AG20443 (cell line): ENCODE measurements around the gene NAA50.
A peak's percentile ranks its signal among the peaks of the same experiment; 100 is the strongest.

Source experiments
- DNase-seq: peaks from one replicate; pipeline ENCODE4 v3.0.0; 2012; ENCODE audit warnings: low spot score, mixed read lengths

NAA50 gene

DNA sequence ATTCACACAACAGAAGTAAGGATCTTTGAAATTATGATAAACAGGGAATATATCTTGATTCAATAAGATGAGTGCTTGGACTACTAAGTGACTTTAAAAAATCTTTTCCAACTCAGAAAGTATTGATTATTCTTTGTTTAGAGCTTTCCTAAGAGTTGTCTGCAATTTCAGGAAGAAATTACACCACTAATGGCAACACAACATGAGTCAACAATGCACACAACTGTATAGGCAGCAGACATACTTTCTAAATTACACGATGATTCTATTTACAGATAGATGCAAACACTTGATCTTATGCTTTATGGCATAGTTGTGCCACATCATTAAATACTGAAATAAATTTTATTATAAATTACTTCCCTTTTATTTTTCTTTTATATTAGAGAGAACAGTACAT lies 4.4 kb downstream of the NAA50 start:
- DNase-seq = no peak

DNA sequence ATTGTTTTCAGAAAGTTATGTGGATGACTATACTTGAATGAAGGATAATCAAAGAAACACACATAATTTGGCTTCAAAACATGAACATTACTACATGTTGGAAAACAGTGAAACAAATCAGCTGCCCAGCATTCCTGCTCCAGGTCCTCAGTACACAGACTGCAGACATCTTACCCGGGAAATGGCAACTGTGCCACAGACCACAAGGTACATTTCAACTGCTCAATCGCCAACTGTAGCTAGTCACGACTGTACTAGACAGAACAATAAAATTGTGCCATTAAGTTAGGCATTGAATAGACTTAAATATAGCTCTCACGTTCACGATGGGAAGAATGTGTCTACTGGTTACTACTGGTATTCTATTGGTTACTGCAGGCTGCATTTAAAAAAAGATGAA lies 5.0 kb downstream of the NAA50 start:
- DNase-seq = peak; percentile 12

DNA sequence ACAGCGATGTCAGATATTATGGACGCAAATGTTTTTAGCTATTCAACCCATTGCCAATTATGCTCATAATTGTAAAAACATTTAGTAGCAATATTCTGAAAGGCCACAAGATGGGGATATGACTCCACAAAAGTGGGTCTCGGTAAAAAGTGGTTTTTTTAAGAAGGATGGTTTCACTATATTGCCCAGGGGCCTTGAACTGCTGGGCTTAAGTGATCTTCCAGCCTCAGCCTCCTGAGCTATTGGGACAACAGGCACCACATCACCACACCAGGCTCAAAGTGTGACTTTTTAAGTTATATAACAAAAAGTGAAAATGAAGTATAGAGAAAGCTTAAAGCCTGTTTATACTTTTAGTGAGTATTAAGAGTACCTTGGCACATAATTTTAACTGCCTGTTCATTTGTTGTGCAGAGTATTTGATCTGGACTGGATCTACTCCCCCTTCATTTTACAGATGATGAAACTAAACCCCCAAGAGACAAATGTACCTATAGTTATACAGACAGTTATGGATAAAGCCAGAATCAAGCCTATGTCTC lies 9.4 kb downstream of the NAA50 start:
- peak; percentile 51 for DNase-seq

DNA sequence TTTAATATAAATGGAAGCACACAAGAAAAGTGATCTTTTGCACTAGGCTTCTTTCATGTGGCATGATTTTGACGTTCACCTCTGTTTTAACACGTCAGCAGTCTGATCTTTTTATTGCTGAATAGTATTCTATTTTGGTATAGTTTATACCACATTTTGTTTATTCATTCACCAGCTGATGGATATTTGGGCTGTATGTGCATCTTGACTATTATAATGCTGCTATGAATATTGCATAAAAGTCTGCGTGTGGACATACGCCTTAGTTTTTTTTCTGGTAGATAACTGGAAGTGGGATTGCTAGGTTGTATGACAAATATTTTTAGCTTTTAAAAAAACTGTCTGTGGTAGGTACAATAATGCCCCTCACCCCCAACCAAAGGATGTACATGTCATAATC lies 14.4 kb downstream of the NAA50 start:
- DNase-seq = no peak

DNA sequence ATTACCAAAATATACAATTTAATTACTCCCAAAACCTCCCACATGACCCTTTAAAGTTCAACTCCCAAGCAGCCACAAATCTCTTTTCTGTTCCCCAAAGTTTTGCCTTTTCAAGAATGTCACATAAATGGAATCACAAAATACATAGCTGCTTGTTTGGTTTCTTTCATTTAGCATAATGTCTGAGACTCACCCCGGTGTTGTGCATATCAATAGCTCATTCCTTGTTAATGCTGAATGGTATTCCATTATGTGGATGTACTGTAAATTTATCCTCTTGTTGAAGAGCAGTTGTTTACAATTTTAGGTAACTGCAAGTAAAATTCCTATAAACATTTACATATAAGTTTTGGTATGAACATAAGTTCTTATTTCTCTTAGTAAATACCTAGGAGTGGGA lies 15.5 kb downstream of the NAA50 start:
- no peak for DNase-seq

DNA sequence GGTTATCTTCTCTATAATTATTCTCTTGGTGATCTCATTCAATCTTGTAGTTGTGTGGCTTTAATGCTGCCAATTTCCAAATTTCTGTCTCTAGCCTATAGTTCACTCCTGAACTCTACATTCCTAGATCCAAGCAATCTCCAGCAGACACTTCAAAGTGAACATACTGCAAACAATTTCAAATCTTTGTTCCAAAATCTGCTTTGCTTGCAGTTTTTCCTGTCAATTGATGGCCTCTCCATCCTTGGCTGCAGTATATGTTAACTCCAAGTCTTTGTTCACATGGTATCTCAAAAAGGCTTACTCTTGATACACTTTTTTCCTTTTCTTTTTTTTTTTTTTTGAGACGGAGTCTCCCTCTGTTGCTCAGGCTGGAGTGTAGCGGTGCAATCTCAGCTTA lies 17.4 kb downstream of the NAA50 start:
- DNase-seq = no peak

DNA sequence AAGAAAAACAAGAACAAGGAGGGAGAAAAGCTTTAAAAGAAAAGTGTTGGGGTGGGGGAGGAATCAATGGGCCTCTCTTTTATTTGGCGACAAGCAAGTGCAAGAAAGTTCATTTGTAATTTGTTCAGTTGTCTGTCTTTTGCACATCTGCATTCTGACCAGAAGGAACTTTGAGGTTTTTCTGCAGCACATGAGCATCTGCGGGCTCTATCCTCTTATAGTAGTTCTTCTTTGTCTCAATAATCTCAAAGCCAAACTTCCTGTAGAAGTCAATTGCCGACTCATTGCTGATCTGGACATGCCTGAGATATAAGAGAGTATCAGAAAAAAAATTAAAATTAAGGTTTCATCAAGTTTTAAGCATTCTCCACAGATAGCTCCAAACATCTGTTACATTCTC lies 24.4 kb downstream of the NAA50 start:
- DNase-seq = no peak

DNA sequence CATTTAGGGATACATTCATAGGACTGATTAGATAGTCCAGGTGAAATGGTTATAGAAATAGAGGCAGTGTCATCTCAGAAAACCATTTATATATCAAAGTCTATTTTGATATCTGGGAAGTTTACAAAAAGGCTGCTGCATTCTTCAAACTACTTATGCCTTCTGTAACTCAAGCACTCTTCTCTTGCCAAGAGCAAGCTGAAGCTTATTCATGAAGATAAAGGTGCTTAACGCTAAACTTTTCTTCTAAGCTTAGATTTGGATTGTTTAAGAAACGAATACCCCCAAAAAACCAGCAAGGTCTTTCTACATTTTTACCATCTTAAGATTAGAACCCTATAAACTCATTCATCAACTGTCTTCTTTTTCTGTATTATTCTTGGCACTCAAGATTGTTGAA lies 26.3 kb downstream of the NAA50 start:
- no peak for DNase-seq

DNA sequence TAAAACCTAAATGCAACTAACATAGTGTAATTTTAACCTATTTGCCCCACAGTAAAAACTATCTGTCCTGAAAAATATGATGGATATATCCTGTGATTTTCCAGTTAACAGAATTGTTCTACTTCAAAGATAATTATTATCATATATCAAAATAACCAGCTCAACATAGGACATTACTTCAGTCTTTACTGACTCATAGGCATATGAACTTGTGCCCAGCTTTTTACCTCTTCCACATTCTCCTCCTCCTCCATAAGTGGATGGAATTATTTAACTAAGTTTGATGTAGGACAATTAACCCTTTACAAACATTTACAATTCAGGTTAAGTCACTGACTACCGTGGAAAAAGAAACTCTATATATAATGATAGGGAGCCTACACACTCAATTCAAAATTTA lies 26.8 kb downstream of the NAA50 start:
- no peak for DNase-seq

DNA sequence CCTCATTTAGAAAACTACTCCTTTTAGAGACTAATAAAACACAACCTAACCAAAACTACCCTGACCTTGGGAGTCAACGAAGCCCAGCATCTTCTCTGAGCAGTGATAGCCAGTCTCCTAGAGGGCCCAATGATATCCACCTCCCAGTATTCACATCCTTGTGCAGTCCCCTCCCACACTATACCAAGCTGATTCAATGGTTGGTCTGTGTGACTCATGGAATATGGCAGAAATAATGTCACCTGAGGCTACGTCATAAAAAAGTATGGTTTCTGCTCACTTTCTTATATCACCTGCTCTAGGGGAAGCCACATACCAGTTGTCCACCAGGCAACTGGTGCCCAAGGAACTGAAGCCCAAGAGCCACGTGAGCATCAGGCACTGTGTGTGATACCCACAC lies 28.2 kb downstream of the NAA50 start:
- no peak for DNase-seq

DNA sequence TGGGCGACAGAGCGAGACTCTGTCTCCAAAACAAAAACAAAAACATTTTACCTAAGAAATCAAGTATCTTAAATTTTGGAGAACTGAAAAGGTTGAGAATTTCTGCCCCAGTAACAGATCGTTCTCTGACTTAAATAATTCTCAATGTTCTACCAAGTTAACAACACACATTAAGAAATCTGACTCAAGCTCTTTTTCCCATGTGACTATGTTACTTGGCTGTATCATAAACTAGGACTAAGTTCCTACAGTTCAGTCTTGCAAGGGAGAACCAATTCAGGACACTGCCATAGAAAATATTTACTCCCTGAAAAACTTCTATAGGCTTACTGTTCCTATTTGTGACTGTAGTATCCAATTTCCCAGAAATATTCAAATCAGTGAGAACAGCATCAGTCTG lies 28.7 kb downstream of the NAA50 start:
- DNase-seq = no peak

DNA sequence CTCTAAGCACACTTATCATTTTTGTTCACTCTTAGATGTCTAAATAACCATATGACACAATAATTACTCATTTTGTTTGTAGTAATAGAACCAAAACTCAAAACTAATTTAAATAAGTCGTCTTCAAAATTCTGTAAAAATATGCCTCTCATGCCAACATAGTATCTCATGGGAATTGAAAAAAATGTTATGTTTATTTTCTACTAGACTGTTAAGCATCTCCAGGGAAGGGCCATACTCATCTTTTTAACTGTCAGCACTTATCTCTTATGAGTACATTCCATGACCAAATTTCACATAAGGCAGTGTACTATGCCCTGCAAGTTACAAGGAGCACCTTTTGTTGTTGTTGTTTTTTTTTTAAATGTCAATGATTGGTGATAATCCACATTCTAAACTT lies 31.3 kb downstream of the NAA50 start:
- DNase-seq = no peak

DNA sequence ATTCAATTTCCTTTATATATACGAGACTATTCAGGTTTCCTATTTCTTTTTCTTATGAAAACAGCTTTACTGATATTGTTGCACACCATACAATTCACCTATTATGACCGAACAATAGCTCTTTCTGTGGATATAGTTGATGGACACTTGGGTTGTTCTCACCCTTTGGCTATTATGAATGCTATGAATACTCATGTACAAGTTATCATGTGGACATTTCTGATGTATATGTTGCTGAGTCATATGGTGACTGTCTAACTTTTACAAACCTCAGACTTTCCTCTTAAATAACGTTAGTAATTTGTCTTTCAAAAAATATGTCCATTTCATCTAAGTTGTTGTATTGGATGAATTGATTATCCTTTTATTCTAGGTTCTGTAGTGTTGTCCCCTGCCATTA lies 33.9 kb downstream of the NAA50 start:
- DNase-seq = no peak

DNA sequence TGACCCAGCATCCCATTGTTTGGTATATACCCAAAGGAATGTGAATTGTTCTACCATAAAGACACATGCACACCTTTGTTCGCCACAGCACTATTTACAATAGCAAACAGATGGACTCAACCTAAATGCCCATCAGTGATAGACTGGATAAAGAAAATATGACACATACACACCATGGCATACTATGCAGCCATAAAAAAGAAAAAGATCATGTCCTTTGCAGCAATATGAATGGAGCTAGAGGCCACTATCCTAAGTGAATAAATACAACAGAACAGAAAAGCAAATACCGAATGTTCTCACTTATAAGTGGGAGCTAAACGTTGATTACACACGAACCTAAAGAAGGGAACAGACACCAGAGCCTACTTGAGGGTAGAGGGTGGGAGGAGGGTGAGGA lies 38.2 kb downstream of the NAA50 start:
- no peak for DNase-seq

DNA sequence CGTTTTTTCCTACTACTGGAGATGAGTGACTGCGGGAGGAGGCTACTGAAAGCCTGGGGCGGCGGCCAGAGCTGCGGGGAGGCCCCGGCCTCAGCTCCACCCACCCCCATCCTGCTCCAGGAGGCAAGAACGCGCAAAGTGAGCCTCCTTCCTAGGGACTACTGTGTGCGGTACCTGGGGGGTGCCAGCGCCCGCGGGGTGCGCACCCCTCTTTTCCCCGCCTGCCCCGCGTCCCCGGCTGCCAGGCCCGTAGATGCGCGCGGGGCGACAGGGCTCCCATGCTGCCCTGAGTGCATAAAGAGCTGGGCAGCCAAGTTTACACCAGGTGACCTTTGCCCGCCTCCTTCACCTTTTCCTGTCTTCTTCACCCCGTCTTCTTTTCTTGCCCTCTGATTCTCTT lies 47.1 kb downstream of the NAA50 start:
- DNase-seq = peak; percentile 59

DNA sequence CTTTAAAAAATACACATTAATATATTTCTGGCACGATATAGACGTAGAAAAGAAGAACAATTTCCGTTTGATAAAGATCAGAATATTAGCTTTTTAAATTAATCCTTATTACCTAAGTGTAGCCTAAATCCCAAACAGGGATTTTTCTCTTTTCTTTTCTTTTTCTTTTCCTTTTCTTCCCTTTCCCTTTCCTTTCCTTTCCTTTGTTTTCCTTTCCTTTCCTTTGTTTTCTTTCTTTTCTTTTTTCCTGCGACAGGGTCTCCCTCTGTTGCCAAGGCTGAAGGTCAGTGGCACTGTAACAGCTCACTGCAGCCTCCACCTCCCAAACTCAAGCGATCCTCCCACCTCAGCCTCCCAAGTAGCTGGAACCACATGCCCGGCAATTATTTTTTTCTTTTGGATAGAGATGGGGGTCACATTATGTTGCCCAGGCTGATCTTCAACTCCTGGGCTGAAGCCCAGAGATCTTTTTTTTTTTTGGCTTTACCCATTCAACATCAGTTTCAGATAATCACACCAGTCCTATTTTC lies 47.8 kb downstream of the NAA50 start:
- DNase-seq = no peak

DNA sequence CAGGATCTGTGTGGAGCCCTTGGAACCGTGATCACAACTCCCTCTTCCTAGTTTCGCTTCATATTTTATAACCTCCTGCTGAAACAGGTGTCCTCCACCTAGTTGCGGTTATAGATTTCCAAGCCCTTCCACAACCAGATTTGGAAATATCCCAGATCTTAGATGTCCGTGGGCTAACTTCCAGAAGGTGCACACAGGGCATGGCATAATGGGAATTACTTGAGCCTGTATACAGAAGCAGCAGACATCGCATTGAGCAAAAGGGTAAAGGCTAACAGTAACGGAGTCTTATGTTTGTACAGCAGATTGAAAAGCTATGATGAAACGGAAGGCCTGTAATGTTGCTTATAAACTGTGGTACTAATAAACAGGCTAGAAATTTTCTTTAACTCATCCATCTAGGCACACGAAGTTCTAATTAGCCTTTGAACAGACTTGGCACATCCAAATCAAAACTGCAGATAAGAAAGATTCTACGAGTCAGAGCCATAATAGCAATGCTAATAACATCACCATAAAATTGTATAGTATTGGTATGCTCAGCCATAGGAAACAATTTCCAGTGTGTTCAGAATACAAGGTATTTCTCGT lies 48.5 kb downstream of the NAA50 start:
- no peak for DNase-seq

DNA sequence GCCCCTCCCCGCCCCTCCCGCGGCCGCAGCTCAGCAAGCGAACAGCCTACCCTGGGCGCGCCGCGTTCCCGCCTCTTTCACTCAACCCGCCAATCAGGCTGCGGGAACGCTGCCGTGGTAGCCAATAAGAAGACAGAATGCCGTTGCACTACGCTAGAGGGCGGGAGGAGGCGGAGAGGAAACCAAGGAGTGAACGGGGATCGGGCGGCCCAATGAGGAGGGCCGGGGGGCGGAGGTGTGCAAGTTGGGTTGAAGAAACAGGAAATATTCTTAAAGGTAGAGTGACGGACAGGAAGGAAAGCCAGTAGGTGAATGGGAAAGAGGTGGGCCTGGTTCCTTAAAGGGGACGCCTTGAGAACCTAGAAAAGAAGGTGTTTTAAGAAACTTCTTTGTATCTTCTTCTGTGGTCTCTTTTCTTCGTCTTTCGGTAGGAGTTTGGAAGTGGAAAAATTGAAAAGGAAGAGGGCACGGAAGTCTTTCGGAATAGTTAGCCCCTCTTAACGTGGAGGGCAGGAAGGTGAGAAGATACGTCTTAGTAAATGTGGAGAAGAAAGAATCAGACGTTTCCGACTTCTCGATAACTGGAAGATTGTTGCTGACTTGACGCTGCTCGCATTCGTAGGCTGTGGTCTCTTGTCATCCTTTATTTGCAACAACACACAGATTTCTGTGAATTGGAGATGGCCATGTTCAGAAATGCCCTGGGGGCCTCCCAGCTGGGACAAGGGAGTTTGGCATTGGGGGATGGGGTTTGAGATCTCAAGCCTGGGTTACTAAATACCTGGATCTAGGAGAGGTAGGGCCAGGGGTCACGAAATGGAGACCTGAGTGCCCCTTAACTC lies 49.2 kb downstream of the NAA50 start:
- DNase-seq = peak; percentile 99

DNA sequence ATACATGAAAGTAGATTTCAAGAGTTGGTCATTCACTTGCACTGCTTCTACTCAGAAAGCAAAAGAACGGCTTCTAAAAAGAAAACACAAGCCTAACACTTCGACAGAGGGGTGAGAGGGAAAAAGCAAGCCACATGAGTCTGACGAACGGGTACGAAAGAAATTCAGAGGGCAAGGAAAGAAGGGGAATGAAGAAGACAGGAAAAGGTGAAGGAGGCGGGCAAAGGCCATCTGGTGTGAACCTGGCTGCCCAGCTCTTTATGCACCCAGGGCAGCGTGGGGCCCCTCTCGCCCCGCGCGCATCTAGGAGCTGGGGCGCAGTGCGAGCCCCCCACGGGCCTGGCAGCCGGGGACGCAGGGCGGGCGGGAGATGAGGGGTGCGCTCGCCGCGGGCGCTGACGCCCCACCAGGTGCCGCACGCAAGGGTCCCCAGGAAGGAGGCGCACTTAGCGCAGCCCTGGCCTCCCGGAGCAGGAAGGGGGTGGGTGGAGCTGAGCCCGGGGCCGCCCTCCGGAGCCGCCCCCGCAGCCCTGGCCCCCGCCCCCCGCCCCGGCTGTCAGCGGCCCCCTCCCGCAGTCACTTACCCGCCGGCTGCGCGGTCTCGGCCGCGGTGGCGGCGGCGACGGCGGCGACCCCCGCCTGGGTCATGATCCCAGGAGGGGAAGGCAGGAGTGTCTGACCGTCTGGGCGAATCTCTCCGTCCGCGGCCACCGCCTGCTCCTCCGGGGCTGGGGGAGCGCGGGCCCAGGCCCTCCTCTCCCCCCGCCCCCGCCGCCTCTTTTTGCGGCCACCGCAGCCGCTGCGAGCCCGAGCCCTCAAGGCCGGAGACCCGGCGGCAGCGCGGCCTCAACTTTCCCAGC lies 50.0 kb downstream of the NAA50 start, which contains the start of gene USF3:
Gene USF3 (minus strand): TSS at position 857 of the 860 bp plus-strand sequence. CDS start 21,764 bp downstream, outside the sequence.
- DNase-seq = peak; percentile 93

DNA sequence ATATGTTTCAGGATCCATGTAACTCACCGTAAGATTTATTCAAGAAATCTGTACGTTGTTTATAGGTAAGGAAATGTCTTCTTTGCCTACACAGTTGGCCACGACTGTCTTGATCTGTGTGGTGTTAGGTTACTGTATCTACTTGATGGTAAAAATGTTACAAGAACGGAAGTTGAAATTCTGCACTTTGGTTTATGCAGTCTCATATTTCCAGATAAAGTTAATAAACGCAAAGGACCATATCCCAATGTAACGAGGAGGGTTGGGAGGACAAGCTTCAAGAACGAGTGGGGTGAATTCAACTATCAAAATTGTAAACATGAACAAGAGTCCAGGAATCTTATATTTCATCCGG lies 50.6 kb downstream of the NAA50 start:
- DNase-seq = no peak

DNA sequence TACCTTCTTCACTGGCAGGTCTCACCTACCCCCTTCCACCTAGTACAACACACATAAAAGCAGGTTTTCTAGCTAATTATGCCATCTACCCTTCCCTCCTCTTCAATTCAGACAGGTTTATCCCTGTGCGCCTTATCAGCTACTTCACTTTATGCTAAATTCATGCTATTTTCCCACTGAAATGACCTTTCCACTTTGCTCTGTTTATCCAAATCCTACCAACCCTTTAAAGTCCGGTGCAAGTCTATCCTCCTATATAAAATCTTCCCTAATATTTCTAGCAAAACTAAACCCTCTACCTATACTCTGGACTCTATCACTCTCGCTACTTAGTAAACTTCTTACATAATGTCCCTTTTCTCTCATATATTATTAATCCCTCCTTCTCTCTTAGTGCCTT lies 55.6 kb downstream of the NAA50 start:
- no peak for DNase-seq

DNA sequence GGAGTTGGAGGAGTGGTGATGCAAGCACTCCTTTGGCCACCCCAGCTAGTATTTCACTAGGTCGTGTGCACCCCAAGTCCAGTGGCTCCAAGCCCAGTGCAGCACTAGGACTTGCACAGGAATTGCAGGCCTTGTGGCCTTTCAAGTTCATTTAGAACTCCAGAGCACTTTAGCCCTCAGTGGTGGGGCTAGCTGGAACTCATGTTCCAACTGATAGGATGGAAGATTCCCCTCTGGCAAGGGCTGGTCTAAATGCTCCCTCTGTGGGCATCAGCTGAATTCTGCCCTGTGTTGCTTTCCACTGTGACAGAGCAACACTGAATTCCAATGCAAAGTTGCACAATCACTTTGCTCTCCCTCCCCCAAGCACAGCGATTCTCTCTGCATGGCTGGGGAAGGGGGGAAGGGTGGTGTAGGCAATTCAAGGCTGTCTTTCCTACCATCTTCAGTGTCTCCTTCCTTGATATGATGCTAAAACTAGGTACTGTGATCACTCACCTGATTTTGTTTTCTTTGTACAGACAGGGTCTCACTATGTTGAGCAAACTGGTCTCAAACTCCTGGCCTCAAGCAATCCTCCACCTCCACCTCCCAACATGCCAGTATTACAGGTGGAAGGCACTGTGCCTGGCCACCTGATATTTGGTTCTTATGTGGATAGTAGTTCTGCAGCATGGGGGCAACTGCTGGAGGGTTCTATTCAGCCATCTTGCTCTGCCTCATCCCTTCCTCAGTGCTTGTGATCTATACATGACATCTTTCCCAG lies 59.9 kb downstream of the NAA50 start:
- peak; percentile 41 for DNase-seq
